Psoas muscle (tissue), 8 donors: Measurements from ENCODE around the gene ERN1. TPM values are rescaled to one million over a fixed set of nuclear protein-coding genes. Genes with fewer than 3 reads are reported as not detected.

Experiments used
- ATAC-seq, 4 donors: fragments of 200-7000 bp; cut with Tn5 transposase; one replicate each; pipeline ENCODE4 v1.9.1; 2020; ENCODE audit warnings: moderate library complexity in 3 of 4, mild to moderate bottlenecking in 2 of 4
- DNase-seq, 2 donors: peaks; one replicate each; pipeline ENCODE4 v3.0.0-alpha.2; 2020
- H3K27ac ChIP-seq: fragments of 200-600 bp; one replicate; pipeline ENCODE4 v1.8.0; 2022
- H3K27me3 ChIP-seq, 3 donors: fragments of 200-600 bp in 1 of 3; one replicate each; pipeline versions ENCODE4 v1.6.1 to v1.8.0; 2013 to 2022; ENCODE audit warnings: low read length in 2 of 3, mild to moderate bottlenecking in 2 of 3, moderate library complexity in 1 of 3; ENCODE audit not compliant: insufficient read depth in 3 of 3
- H3K36me3 ChIP-seq, 2 donors: fragments of 200-600 bp in 1 of 2; one replicate each; pipeline versions ENCODE4 v1.6.1 to v1.8.0; 2013 to 2022; ENCODE audit warnings: low read depth in 1 of 2, mild to moderate bottlenecking in 1 of 2, moderate library complexity in 1 of 2; ENCODE audit not compliant: insufficient read depth in 1 of 2
- H3K4me1 ChIP-seq: fragments of 200-600 bp; one replicate; pipeline ENCODE4 v1.8.0; 2022
- H3K4me3 ChIP-seq: fragments of 200-600 bp; one replicate; pipeline ENCODE4 v1.8.0; 2022; ENCODE audit warnings: mild to moderate bottlenecking
- H3K9me3 ChIP-seq: fragments of 200-600 bp; one replicate; pipeline ENCODE4 v1.8.0; 2022
- CTCF ChIP-seq: fragments of 200-600 bp; IDR thresholded peaks from one replicate; pipeline ENCODE4 v1.8.0; 2022; ENCODE audit warnings: antibody characterized with exemption
- WGBS, 3 donors: extraction: QIAGEN DNeasy Blood & Tissue Kit; methylation state at CpG; one replicate each; pipeline versions ENCODE4 v1.1.6 to v1.1.7; 2013; 5-methylcytosine and 5-hydroxymethylcytosine counted together
- intact Hi-C, 2 donors: fragments of 100-400 bp; cut with DNase I; formaldehyde crosslinking; loops; one replicate each; pipeline versions ENCODE4 v1.11.0 to v1.14.2; 2022
- polyA plus RNA-seq, 3 donors: library from polyadenylated mRNA; stranded (reverse); fragments of 200-250 nt; gene quantifications; one replicate each; pipeline ENCODE4 v1.2.3, GENCODE V29; 2013
- total RNA-seq, 4 donors: library from RNA; stranded (reverse); fragmentation: NEBNext Ultra II Directional in 2 of 4; extraction: Animal tissue kit (Norgen Biotek cat#: 25700) in 2 of 4; gene quantifications; one replicate each; pipeline versions ENCODE4 v1.2.1 to v1.2.4, GENCODE V29; 2021 to 2023
- donor health status: healthy with polysubstance abuse.
- donor health status: DM: no; HTN: no; CAD: no; lungs with moderate emphysema.
- donor health status: Bipolar disorder and iron deficiency.
- donor health status: healthy.
- donor health status: DM: yes; HTN: yes; CAD: no.
- donor health status: DM: no; HTN: no; CAD: no.
- donor health status: DM: no; HTN: no; CAD: no.
- donor health status: DM: yes; HTN: yes; CAD: no.

The ERN1 gene
- total and polyA plus RNA-seq, 7 donors, result 2.8 to 16.6 (median 10.6) TPM

DNA sequence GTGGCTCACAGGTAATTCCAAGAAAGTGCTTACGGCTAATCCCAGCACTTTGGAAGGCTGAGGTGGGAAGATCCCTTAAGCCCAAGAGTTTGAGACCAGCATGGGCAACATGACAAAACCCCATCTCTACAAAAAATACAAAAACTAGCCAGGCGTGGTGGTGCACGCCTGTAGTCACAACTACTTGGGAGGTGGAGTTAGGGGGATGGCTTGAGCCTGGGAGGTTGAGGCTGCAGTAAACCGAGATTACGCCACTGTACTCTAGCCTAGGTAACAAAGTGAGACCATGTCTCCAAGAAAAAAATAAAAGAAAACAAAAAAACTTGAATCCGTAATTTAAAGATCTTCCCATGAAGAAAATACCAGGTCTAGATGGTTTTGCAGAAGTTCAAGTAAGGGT lies 114.5 kb downstream of the ERN1 start:
- peaks cover 11% of the 10 kb centered on the region for H3K4me1 ChIP-seq
- DNase-seq, result no peak
- TF ChIP-seq CTCF, result no peak
- intact Hi-C loops, result no loop called here
- H3K4me3 ChIP-seq, result peak overlapping the region; percentile 4
- no peak overlapping the region for H3K27ac ChIP-seq
- no peaks in the 10 kb centered on the region for H3K27me3 ChIP-seq
- no peaks in the 10 kb centered on the region for H3K9me3 ChIP-seq
- 88 to 94% (median 89%) methylated on average over 6 of the region's 6 CpGs for WGBS, 3 donors
- no peaks in the 10 kb centered on the region for H3K36me3 ChIP-seq
- ATAC-seq, result no peak

GRCh38 chr17:64009571-64010402 lies 120.2 kb downstream of the ERN1 start:
- no peak overlapping the region for H3K4me3 ChIP-seq
- H3K9me3 ChIP-seq, result no peaks in the 10 kb centered on the region
- no peak for DNase-seq
- WGBS, 3 donors, result 58 to 60% (median 59%) methylated on average over 8 of the region's 8 CpGs
- ATAC-seq, result no peak
- no peak overlapping the region for H3K27ac ChIP-seq
- peaks cover 19% of the 10 kb centered on the region for H3K4me1 ChIP-seq
- H3K36me3 ChIP-seq, result no peaks in the 10 kb centered on the region
- no peaks in the 10 kb centered on the region for H3K27me3 ChIP-seq
- intact Hi-C loops, result no loop called here
- no peak for TF ChIP-seq CTCF

GRCh38 chr17:64008830-64009229 lies 121.1 kb downstream of the ERN1 start:
- DNase-seq, result no peak
- 59 to 79% (median 72%) methylated on average over 4 of the region's 4 CpGs for WGBS, 3 donors
- peak overlapping the region; percentile 21 for H3K27ac ChIP-seq
- H3K36me3 ChIP-seq, result no peaks in the 10 kb centered on the region
- H3K4me3 ChIP-seq, result no peak overlapping the region
- intact Hi-C loops, result no loop called here
- ATAC-seq, result no peak
- TF ChIP-seq CTCF, result no peak
- H3K9me3 ChIP-seq, result no peaks in the 10 kb centered on the region
- H3K27me3 ChIP-seq, result no peaks in the 10 kb centered on the region
- H3K4me1 ChIP-seq, result peaks cover 19% of the 10 kb centered on the region

DNA sequence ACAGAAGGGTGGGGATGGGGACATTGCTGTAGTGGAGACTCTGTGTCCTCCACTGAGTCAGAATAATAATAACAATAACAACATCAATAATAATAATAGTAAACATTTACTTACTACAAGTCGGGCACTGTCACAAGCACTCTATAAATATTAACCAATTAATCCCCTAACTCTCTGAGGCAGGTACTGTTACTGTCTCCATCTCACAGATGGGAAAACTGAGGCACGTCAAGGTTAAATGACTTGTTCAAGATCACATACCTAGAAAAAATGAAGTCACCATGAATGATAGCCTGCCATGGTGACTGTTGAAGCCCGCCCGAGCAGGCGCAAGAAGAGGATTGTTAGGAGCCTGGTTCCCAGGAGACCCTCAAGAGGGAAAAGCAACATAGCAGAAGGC lies 121.6 kb downstream of the ERN1 start:
- Histone ChIP-seq H3K27ac (peak overlapping the region; percentile 21), H3K36me3 (no peaks in the 10 kb centered on the region), H3K27me3 (no peaks in the 10 kb centered on the region), H3K4me3 (no peak overlapping the region), H3K9me3 (no peaks in the 10 kb centered on the region), H3K4me1 (peaks cover 19% of the 10 kb centered on the region)
- DNase-seq (no peak), ATAC-seq (no peak)
- TF ChIP-seq CTCF, result no peak
- intact Hi-C loops, result no loop called here
- 74 to 78% (median 74%) methylated on average over 5 of the region's 5 CpGs for WGBS, 3 donors
